CD4-positive, alpha-beta T cell treated with Interleukin-15 for 1 hour (primary cell): ENCODE data around the gene YIF1A.
"Not testable (repeated sequence)": the region's sequence is repeated elsewhere in the genome, so short reads cannot be mapped to it uniquely, and the experiment has no call there.

ENCODE experiments used
- DNase-seq: peaks from one replicate; pipeline ENCODE4 v3.0.0-alpha.2; 2020

Gene YIF1A

DNA sequence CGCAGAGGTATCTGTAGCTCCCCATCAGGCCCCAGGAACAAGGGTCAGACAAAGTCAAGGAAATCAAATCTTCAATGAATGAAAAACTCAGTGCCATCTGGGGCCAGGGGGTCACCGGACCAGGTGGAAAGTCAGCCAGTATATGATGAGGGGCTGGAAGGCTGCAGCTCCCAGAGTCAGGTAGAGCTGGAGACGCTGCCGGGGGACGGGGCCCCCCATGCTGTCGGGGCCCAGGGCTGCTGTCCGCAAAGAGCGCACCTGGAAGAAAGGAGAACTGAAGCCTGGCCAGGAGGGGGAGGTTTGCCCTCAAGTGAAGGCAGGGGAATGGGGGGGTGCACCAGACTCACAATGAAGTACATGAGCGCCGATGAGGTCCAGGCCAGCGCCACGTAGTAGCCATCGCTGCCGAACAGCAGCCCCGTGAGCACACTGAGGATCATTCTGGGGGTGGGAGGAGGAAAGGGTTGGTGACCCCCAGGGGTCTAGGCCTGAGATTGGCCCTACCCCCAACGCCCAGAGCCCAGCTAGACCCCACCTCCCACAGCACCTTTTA, 4.3 kb downstream of the YIF1A start:
- no peak for DNase-seq

DNA sequence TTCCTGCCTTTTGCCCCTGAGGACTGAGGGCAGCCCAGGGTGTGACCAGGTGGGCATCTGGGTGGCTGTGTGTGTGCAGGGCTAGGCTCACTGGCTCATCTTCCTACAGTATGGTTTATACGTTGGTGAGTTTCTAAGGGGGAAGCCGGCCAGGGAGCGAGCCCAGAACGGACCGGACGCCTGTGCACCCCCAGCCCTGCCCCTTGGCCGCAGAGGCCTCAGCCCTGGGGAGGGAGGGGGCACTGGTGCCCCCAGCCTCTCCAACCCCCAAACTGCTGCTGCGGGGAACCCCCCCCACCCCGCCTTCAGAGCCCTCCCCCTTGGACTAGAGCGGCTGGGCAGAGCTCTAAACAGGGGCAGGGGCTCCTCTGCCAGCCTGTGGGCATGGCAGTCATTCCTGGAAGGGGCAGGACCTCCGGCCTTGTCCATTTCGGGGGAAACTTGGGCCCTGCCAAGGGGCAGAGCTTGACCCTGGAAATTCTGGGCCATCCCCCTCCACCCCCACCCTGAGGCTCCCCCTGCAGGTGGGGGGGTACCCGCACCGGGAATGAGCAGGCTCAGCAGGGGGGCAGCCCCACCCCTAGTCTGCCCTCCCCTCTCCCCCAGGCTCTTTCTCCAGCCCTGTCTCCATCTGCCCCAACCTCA, 5.4 kb downstream of the YIF1A start:
- DNase-seq, result no peak

DNA sequence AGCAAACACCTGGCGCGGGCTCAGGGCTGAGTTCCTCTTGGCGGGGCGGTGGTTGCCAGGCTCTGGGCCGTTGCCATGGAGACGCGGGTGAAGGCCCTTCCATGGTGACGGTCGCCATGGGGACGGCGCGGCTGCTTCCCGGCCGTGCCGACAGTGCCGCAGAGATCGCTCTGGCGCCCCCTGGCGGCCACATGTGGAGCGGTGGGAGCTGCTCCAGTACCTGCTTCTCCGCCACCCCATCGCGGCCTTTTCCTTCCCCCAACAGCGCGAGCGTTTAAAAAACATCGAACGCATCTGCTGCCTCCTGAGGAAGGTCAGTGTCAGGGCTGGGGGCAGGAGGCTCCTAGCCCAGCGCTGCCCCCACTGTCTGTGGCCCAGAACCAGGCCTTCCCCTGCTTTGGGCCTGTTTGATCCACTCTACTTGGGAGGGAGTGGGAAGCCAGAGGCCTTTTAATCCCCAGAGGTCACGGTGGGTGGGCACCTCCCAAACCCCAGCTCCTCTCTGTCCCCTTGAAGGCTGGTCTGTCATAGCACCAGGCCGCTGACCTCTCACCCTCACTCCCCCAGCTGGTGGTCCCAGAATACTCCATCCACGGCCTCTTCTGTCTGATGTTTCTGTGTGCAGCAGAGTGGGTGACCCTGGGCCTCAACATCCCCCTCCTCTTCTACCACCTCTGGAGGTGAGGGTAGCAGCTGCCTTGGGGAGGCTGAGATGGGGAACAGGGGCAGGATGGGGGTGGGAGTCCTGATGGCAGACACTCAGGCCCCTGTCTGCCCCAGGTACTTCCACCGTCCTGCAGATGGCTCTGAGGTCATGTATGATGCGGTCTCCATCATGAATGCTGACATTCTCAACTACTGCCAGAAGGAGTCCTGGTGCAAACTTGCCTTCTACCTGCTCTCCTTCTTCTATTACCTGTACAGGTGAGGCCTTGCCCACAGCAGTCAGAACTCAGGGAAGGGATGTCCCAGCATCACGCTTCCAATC, 6.2 kb downstream of the YIF1A start:
- peak; percentile 100 for DNase-seq

DNA sequence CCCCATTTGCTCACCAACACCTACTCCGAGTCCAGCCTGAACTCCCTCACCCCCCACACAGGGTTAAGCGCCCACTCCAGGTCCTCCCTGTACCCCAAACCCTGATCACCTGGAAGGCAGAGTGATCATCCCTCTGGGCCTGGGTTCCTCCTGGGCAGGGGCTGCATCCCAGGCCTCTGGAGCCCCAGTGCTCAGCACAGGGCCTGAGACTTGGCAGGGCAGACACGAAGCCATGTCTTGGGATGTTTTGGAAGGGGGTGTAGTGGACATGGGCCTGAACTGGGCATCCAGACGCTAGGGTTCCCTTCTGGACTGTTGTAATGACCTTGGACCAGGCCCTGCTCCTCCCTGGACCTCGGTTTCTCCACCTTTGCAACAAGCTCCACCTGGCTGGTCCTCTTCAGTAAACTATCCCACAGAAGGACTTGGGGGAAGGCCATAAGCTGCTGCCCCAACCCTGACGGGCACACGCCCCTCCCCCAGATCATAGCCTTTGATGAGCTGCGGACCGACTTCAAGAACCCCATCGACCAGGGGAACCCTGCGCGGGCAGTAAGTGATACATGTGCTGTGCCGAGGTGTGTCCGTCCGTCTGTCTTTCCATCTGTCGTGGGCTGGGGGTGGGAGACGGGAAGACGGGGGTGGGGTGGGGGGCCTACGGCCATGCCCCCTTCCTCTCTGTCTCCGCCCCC, 7.0 kb downstream of the YIF1A start:
- no peak for DNase-seq

GRCh38 chr11:66281001-66281400, 7.9 kb downstream of the YIF1A start:
- no peak for DNase-seq

- DNase-seq, result no peak
Measured at GRCh38 chr11:66280428-66280827, 8.5 kb downstream of the YIF1A start.

- DNase-seq, result no peak
Measured at GRCh38 chr11:66279092-66279734, 9.7 kb downstream of the YIF1A start.

DNA sequence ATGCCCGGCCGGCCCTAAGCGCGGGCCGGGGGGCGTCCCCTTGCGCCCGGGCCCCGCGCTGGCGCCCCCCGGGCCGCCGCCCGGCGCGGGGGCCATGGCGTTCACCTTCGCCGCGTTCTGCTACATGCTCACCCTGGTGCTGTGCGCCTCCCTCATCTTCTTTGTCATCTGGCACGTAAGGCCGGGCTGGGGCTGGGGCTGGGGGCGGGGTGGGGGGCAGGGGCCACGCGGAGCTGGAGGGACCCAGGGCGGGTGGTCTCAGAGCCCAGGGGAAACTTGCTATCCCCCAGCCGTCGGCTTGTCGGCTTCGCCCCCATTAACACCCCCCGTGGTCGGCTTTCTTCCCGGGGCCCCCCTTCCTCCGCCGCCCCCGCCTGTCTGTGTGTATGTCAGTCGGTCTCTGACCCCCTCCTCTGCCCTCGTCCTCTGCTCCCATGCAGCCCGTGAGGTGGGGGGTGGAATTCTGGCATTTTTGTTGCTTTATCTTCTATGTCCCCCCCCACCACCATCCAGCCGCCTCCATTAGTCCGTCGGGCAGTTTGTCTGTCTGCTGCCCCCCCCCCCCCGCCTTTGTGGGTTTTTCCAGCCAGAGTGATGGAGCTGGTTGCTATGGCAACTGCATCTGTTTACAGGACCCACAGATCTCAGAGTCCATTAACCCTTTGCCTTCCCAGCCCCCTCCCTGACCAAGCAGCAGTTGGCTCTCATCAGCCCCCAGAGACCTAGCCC, 10.4 kb downstream of the YIF1A start:
- DNase-seq, result peak; percentile 59

GRCh38 chr11:66277471-66278362, 11.2 kb downstream of the YIF1A start, which contains the start of gene CNIH2:
TSS of gene CNIH2 (plus strand) at chr11:66278175. CDS start at chr11:66278457, 282 bp downstream.
- DNase-seq, result peak; percentile 42

GRCh38 chr11:66277064-66277463, 11.9 kb downstream of the YIF1A start:
- not testable (repeated sequence) for DNase-seq

- DNase-seq, result not testable (repeated sequence)
Measured at GRCh38 chr11:66276619-66277018, 12.3 kb downstream of the YIF1A start.

DNA sequence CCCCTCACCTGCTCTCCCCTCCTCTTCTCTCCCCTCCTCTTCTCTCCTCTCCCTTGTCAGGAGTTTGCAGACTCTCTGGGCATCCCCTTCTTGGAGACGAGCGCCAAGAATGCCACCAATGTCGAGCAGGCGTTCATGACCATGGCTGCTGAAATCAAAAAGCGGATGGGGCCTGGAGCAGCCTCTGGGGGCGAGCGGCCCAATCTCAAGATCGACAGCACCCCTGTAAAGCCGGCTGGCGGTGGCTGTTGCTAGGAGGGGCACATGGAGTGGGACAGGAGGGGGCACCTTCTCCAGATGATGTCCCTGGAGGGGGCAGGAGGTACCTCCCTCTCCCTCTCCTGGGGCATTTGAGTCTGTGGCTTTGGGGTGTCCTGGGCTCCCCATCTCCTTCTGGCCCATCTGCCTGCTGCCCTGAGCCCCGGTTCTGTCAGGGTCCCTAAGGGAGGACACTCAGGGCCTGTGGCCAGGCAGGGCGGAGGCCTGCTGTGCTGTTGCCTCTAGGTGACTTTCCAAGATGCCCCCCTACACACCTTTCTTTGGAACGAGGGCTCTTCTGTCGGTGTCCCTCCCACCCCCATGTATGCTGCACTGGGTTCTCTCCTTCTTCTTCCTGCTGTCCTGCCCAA, 12.8 kb downstream of the YIF1A start:
- no peak for DNase-seq

- DNase-seq, result no peak
Measured at GRCh38 chr11:66275396-66275795, 13.5 kb downstream of the YIF1A start.

GRCh38 chr11:66274219-66274618, 14.7 kb downstream of the YIF1A start:
- no peak for DNase-seq

DNA sequence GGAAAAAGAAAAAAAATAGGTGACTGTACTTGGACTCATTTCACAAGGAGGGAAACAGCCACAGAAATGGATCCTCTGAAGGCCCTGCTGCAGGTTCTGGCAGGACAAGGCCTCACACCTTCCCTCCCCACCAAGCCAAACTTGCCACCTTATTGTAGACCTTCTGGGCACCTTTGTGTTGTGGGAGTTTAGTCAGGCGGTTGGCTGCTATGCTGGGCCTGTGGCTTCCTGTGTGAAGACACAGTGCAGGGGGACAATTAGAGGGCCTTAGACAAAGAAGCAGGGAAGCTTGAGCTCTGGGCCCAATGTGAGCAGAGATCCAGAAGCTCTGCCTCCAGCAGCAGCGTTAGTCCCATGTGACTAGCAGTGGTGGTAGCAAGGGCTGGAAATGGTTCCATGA, 16.3 kb downstream of the YIF1A start:
- peak; percentile 44 for DNase-seq

GRCh38 chr11:66271816-66272215, 17.1 kb downstream of the YIF1A start:
- no peak for DNase-seq

DNA sequence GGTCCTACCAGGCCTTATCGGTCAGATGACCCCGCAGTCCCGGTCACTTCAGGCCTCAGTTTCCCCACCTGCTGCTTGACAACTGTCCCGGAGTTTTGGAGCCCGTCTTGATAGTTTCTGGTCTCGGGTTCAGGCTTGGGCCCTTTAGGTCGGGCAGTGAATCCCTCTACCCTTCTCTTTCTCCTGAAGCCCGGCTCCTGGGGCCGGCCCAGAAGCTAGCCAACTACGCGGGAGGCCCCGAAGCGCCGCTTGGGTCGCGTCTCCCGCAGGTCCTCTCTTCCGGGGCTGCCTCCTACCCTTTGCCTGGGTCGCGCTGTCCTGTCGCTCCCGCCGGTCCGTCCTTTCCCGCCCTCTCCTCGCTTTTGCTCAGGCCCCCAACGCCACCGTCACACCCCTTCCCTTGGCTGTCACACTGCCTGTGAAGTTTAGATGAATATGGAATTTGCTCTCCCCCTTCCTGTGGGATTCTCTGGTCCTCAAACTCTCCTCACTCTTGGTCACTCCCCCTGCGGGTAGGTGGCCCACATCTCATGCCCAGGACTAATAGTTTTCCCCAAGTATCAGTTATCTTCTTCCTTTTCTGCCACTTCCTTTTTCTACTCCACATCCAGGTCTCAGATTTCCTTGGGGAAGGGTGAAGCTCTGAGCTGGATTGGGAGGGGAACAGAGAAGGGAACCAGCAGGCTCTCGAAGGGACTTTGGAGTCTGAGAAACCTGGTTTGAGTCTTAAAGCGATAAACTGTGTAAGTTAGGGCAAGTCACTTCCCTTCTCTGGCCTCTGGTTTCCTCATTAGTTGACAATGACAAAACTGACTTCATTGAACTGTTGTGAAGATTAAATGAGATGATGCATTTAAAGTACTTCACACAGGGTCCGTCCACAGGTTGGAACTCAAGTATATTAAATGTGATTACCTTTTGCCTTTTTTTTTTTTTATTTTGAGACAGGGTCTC, 19.7 kb downstream of the YIF1A start:
- DNase-seq, result no peak

DNA sequence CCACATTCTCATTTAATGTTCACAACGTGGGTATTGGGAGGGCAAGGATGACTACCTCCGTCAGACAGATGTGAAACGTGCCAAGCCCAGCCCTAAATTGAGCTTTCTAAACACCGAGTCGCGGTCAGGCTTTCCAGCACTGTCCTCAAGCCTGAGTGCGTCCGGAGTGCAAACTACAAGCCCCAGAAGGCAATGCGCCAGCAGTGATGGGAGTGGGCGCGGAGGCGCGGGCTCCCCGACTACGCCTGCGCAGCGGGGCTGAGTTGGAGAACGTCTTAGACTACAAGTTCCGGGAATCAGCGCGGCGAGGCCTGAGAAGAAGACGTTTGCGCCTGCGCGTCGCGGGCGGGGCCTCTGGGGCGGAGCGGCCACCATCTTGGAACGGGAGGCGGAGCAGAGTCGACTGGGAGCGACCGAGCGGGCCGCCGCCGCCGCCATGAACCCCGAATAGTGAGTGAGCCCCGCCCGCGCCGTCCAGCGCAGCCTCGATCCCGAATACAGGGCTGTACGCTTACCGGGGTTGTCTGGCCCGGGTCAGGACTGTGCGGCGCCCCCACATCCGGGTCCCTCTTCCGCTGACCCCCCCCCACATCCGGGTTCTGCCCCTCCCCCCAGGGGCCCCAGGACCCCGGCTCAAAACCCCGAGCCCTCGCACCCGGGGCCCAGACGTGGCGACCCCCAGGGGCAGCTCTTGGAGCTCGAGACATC, 20.5 kb downstream of the YIF1A start, which contains the start of gene RAB1B:
RAB1B (plus strand) TSS at position 396 of the 708 bp plus-strand sequence; CDS start at position 437, 41 bp downstream.
- peak; percentile 100 for DNase-seq
